DMS153 (cell line): Measurements from ENCODE around the gene SLK.

Source experiments
- DNase-seq: peaks from one replicate; lab custom pipeline; 2025; lab: John Stamatoyannopoulos, UW

SLK gene

GRCh38 chr10:104053201-104053600 lies 86.3 kb downstream of the SLK start:
- no peak for DNase-seq

GRCh38 chr10:104054430-104054829 lies 87.5 kb downstream of the SLK start:
- no peak for DNase-seq

- no peak for DNase-seq
These were observed 89.8 kb downstream of the SLK start for GRCh38 chr10:104056619-104057273.

- no peak for DNase-seq
These were observed 90.8 kb downstream of the SLK start for GRCh38 chr10:104057717-104058116.

GRCh38 chr10:104059364-104059763 lies 92.4 kb downstream of the SLK start:
- DNase-seq: no peak

- no peak for DNase-seq
These were observed 94.3 kb downstream of the SLK start for GRCh38 chr10:104061196-104061595.

- DNase-seq: no peak
These were observed 98.8 kb downstream of the SLK start for GRCh38 chr10:104065748-104066147.

- no peak for DNase-seq
These were observed 100.0 kb downstream of the SLK start for GRCh38 chr10:104066945-104067344.

- no peak for DNase-seq
These were observed 100.6 kb downstream of the SLK start for GRCh38 chr10:104067525-104067924.

GRCh38 chr10:104069613-104070012 lies 102.7 kb downstream of the SLK start:
- DNase-seq: no peak

GRCh38 chr10:104072786-104073185 lies 105.8 kb downstream of the SLK start:
- no peak for DNase-seq

GRCh38 chr10:104074505-104074904 lies 107.6 kb downstream of the SLK start:
- no peak for DNase-seq

- DNase-seq: peak; percentile 81
These were observed 109.8 kb downstream of the SLK start for GRCh38 chr10:104076743-104077160.

GRCh38 chr10:104077247-104077646 lies 110.3 kb downstream of the SLK start:
- DNase-seq: no peak

- DNase-seq: no peak
These were observed 110.8 kb downstream of the SLK start for GRCh38 chr10:104077663-104078151.
